ENCODE measurements around the gene MTMR11.

DNA sequence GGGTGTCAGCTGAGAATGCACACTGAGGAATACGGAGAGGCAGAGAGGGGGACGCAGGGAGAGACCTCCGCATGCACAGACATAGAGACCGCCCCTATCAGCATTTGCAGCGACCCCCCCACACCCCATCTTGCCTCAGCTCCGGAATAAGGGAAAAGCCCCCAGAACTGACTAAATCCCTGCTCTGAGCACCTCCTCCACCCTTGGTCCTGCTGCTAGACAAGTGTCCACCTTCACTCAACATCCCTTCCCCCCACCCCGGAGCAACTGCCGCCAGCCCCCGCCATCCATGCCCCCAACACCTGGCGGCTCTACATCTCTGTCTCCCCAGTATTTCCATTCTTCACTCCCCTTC, 19.8 kb downstream of the MTMR11 start:
- TF ChIP-seq, protein P1, sequence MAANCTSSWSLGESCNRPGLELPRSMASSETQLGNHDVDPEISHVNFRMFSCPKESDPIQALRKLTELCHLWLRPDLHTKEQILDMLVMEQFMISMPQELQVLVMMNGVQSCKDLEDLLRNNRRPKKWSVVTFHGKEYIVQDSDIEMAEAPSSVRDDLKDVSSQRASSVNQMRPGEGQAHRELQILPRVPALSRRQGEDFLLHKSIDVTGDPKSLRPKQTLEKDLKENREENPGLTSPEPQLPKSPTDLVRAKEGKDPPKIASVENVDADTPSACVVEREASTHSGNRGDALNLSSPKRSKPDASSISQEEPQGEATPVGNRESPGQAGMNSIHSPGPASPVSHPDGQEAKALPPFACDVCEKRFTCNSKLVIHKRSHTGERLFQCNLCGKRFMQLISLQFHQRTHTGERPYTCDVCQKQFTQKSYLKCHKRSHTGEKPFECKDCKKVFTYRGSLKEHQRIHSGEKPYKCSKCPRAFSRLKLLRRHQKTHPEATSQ (CRISPR knock-in tag; IDR thresholded peaks at IDR 0.05; ENCODE audit: borderline replicate concordance) = no peak
- TF ChIP-seq, protein P2, sequence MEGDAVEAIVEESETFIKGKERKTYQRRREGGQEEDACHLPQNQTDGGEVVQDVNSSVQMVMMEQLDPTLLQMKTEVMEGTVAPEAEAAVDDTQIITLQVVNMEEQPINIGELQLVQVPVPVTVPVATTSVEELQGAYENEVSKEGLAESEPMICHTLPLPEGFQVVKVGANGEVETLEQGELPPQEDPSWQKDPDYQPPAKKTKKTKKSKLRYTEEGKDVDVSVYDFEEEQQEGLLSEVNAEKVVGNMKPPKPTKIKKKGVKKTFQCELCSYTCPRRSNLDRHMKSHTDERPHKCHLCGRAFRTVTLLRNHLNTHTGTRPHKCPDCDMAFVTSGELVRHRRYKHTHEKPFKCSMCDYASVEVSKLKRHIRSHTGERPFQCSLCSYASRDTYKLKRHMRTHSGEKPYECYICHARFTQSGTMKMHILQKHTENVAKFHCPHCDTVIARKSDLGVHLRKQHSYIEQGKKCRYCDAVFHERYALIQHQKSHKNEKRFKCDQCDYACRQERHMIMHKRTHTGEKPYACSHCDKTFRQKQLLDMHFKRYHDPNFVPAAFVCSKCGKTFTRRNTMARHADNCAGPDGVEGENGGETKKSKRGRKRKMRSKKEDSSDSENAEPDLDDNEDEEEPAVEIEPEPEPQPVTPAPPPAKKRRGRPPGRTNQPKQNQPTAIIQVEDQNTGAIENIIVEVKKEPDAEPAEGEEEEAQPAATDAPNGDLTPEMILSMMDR (CRISPR knock-in tag; IDR thresholded peaks at IDR 0.05) = no peak
- TF ChIP-seq ELF4 (CRISPR knock-in tag; IDR thresholded peaks at IDR 0.05; ENCODE audit: borderline replicate concordance) (no peak), JUN (CRISPR knock-in tag; IDR thresholded peaks at IDR 0.05) (no peak), ZNF180 (CRISPR knock-in tag; IDR thresholded peaks at IDR 0.05; ENCODE audit: borderline replicate concordance, low read depth) (no peak), ZFYVE20 (CRISPR knock-in tag; IDR thresholded peaks at IDR 0.05; ENCODE audit: borderline replicate concordance, low read depth) (no peak)
